GM19025 (cell line): ENCODE measurements around the gene CYP1A1.

ENCODE experiments used
- ATAC-seq: cut with Tn5 transposase; IDR thresholded peaks from one replicate; pipeline ENCODE4 v1.9.1; 2021; ENCODE audit warnings: mild to moderate bottlenecking, low read depth, moderate library complexity; ENCODE audit not compliant: unreplicated experiment

The CYP1A1 gene

GRCh38 chr15:74696808-74697207 lies 28.5 kb downstream of the CYP1A1 start:
- no peak for ATAC-seq

- ATAC-seq = no peak
These were observed 29.0 kb downstream of the CYP1A1 start for GRCh38 chr15:74696398-74696729.

- ATAC-seq = peak; percentile 82
These were observed 29.5 kb downstream of the CYP1A1 start, which contains the start of gene EDC3 for GRCh38 chr15:74695597-74696397. EDC3 (minus strand) TSS chr15:74696024; CDS start chr15:74675124, 20,900 bp downstream.

GRCh38 chr15:74692327-74692726 lies 33.0 kb downstream of the CYP1A1 start:
- no peak for ATAC-seq

GRCh38 chr15:74683758-74684157 lies 41.6 kb downstream of the CYP1A1 start:
- no peak for ATAC-seq

- ATAC-seq = no peak
These were observed 42.4 kb downstream of the CYP1A1 start for GRCh38 chr15:74682954-74683353.

GRCh38 chr15:74680456-74680855 lies 44.9 kb downstream of the CYP1A1 start:
- ATAC-seq = no peak

GRCh38 chr15:74676801-74677200 lies 48.5 kb downstream of the CYP1A1 start:
- ATAC-seq = no peak

GRCh38 chr15:74674161-74674560 lies 51.2 kb downstream of the CYP1A1 start:
- no peak for ATAC-seq

- ATAC-seq = no peak
These were observed 55.7 kb downstream of the CYP1A1 start for GRCh38 chr15:74669627-74670026.
